K562 (cell line): ENCODE results near the gene HNMT. TPM values are rescaled to one million over a fixed set of nuclear protein-coding genes. Genes with fewer than 3 reads are reported as not detected.

Experiments used
- ATAC-seq: fragments of 200-7000 bp; cut with Tn5 transposase; 3 replicates; pipeline ENCODE4 v1.9.1; 2020; ENCODE audit warnings: moderate library complexity
- BruUV-seq: library from RNA; stranded (reverse); fragments of 400-500 nt; replicated peaks from 2 replicates; lab custom pipeline; 2021; lab: Mats Ljungman, UMichigan
- CTCF ChIA-PET: fragments of 300-600 bp; formaldehyde crosslinking; extraction: SDS; loops from one replicate; lab custom pipeline; 2021; ENCODE audit warnings: low intra/inter-chr PET ratio; lab: Yijun Ruan, JAX
- POLR2A ChIA-PET: fragments of 300-600, 350-650 bp; sonication (Branson Sonifier 250); formaldehyde crosslinking; extraction: SDS; loops from one replicate; lab custom pipeline; 2021; ENCODE audit warnings: antibody characterized with exemption, inconsistent platforms; lab: Yijun Ruan, JAX
- DNase-seq, 4 experiments: peaks; one replicate each; pipeline versions ENCODE4 v3.0.0 to v3.0.0-alpha.2; 2011 to 2018; ENCODE audit warnings: low spot score in 3 of 4, mixed read lengths in 3 of 4; ENCODE audit errors: extremely low read depth in 1 of 4
- FAIRE-seq: peaks from 2 replicates; lab custom pipeline; 2011; peaks lifted over from hg19 to GRCh38; lab: Jason Lieb, UNC
- H2AFZ ChIP-seq: 2 replicates; pipeline ENCODE4 v1.6.0; 2011; ENCODE audit warnings: low read depth, low read length, control low read depth, inconsistent platforms
- H3K27ac ChIP-seq: fragments of 200-600 bp; 3 replicates; pipeline ENCODE4 v1.8.0; 2011; ENCODE audit warnings: low read depth, mild to moderate bottlenecking, control low read depth, inconsistent platforms, low read length, moderate library complexity, mixed read lengths; ENCODE audit errors: extremely low read depth
- H3K27me3 ChIP-seq, 2 experiments: fragments of 300-600 bp in 1 of 2; 2 replicates in 1 of 2; 3 replicates in 1 of 2; pipeline versions ENCODE4 v1.6.0 to v1.8.0; 2011; ENCODE audit warnings: inconsistent platforms in 2 of 2, low read length in 2 of 2, mild to moderate bottlenecking in 1 of 2, mixed read lengths in 1 of 2, moderate library complexity in 1 of 2; ENCODE audit not compliant: control insufficient read depth in 2 of 2, insufficient read depth in 2 of 2
- H3K36me3 ChIP-seq: fragments of 300-600 bp; 3 replicates; pipeline ENCODE4 v1.8.0; 2011; ENCODE audit warnings: mild to moderate bottlenecking, low read length, inconsistent platforms; ENCODE audit not compliant: control insufficient read depth, insufficient read depth
- H3K4me1 ChIP-seq, 2 experiments: fragments of 200-600 bp in 1 of 2; replicated peaks in 1 of 2; 2 replicates in 1 of 2; 3 replicates in 1 of 2; pipeline versions ENCODE4 v1.5.1 to v1.8.0; 2011; ENCODE audit warnings: inconsistent platforms in 2 of 2, low read length in 2 of 2, mild to moderate bottlenecking in 1 of 2, mixed read lengths in 1 of 2, moderate library complexity in 1 of 2; ENCODE audit not compliant: control insufficient read depth in 2 of 2, insufficient read depth in 2 of 2
- H3K4me2 ChIP-seq: 2 replicates; pipeline ENCODE4 v1.6.1; 2011; ENCODE audit warnings: low read length, control low read depth, inconsistent platforms, mixed read lengths; ENCODE audit not compliant: insufficient read depth
- H3K4me3 ChIP-seq: fragments of 200-600 bp; sonication (generic), shearing (Covaris generic); 2 replicates; pipeline ENCODE4 v1.5.1; 2016; ENCODE audit warnings: control low read depth, inconsistent platforms
- H3K79me2 ChIP-seq: fragments of 200-600 bp; 3 replicates; pipeline ENCODE4 v1.8.0; 2011; ENCODE audit warnings: low read length, inconsistent platforms; ENCODE audit not compliant: control insufficient read depth, insufficient read depth
- H3K9ac ChIP-seq, 2 experiments: 2 replicates each; pipeline versions ENCODE4 v1.6.0 to v1.6.1; 2011; ENCODE audit warnings: low read depth in 2 of 2, low read length in 2 of 2, control low read depth in 1 of 2, inconsistent platforms in 1 of 2, mild to moderate bottlenecking in 1 of 2, mixed read lengths in 1 of 2; ENCODE audit not compliant: insufficient read depth in 1 of 2
- H3K9me1 ChIP-seq: one replicate; pipeline ENCODE4 v1.6.0; 2011; ENCODE audit warnings: inconsistent platforms, mild to moderate bottlenecking, low read length, moderate library complexity; ENCODE audit not compliant: control insufficient read depth, insufficient read depth
- H3K9me3 ChIP-seq: replicated peaks from 2 replicates; pipeline ENCODE4 v1.5.1; 2011; ENCODE audit warnings: low read depth, low read length, inconsistent platforms; ENCODE audit not compliant: control insufficient read depth, insufficient read depth
- H4K20me1 ChIP-seq: replicated peaks from 2 replicates; pipeline ENCODE4 v1.6.1; 2011; ENCODE audit warnings: low read length, inconsistent platforms, mixed read lengths; ENCODE audit not compliant: control insufficient read depth, insufficient read depth
- ELK3 ChIP-seq: fragments of 450-650 bp; formaldehyde crosslinking; IDR thresholded peaks from 2 replicates; pipeline ENCODE4 v1.4.0; 2020; ENCODE audit warnings: mild to moderate bottlenecking
- FOXO4 ChIP-seq: fragments of 450-650 bp; formaldehyde crosslinking; IDR thresholded peaks from 2 replicates; pipeline ENCODE4 v1.4.0; 2020; ENCODE audit warnings: mild to moderate bottlenecking, moderate library complexity
- KLF6 ChIP-seq: fragments of 250-450 bp; sonication (Bioruptor Pico); IDR thresholded peaks from 2 replicates; pipeline ENCODE4 v1.4.0; 2020; ENCODE audit warnings: mild to moderate bottlenecking, moderate library complexity, borderline replicate concordance
- PTTG1 ChIP-seq: fragments of 450-650 bp; IDR thresholded peaks from 2 replicates; pipeline ENCODE4 v1.6.1; 2016; ENCODE audit warnings: low read depth, mild to moderate bottlenecking, missing genetic modification characterization, missing compliant biosample characterization
- SPI1 ChIP-seq: IDR thresholded peaks from 2 replicates; pipeline ENCODE4 v1.6.1; 2011; ENCODE audit warnings: low read depth, low read length, control low read depth, borderline replicate concordance
- ZNF174 ChIP-seq: fragments of 250-450 bp; sonication (Bioruptor Pico); IDR thresholded peaks from 2 replicates; pipeline ENCODE4 v1.4.0; 2020; ENCODE audit warnings: mild to moderate bottlenecking
- WGBS: fragments of 100-300 bp; shearing (Covaris generic); methylation state at CpG from one replicate; pipeline ENCODE4 v1.1.6; 2016; ENCODE audit warnings: low coverage, mixed read lengths; ENCODE audit not compliant: insufficient coverage; ENCODE audit errors: missing lambda C conversion rate; 5-methylcytosine and 5-hydroxymethylcytosine counted together
- in situ Hi-C: fragments of 300-500 bp; cut with MboI; formaldehyde crosslinking; loops from 4 replicates; pipeline ENCODE4 v1.15.0; 2018; ENCODE audit warnings: inconsistent platforms, mixed read lengths
- intact Hi-C: fragments of 100-400 bp; cut with micrococcal nuclease; formaldehyde crosslinking; loops from 2 replicates; pipeline ENCODE4 v1.14.2; 2022
- polyA plus RNA-seq, 8 experiments: library from polyadenylated mRNA; depleted of rRNA in 4 of 8; stranded (reverse) in 5 of 8; unstranded in 3 of 8; fragments of >200 nt; fragmentation: Nextera tagmentation in 2 of 8; fragmentation: Illumina TruSeq in 1 of 8; extraction: Ambion mirVana in 2 of 8; extraction: Trizol in 1 of 8; gene quantifications; 2 replicates each; pipeline versions ENCODE4 v1.2.1 to v1.2.3, GENCODE V29; 2011 to 2014; ENCODE audit warnings: inconsistent platforms in 1 of 8, missing spikeins in 1 of 8
- total RNA-seq, 7 experiments: library from RNA; depleted of rRNA in 6 of 7; stranded (reverse); fragments of >200 nt in 6 of 7; fragmentation: Illumina TruSeq in 2 of 7; extraction: Trizol in 2 of 7; gene quantifications; 2 replicates each; pipeline versions ENCODE4 v1.2.1 to v1.2.3, GENCODE V29; 2011 to 2021; ENCODE audit warnings: low replicate concordance in 1 of 7

Gene HNMT
- total and polyA plus RNA-seq, 9 of the 15 experiments (the other 6 are each of a cell fraction or from before 2014, with no cell fraction given): 3.1 to 10.9 (median 5.3) TPM

- in situ Hi-C loops: no loop called here
- H4K20me1 ChIP-seq: no peaks in the 10 kb centered on the region
- ATAC-seq: no peak
- no peak overlapping the region for H3K4me2 ChIP-seq
- H3K4me1 ChIP-seq: peaks cover 0 to 14% of the 10 kb centered on the region in 2 experiments; a peak in 3 of 5 replicates
- no peaks in the 10 kb centered on the region for H3K36me3 ChIP-seq
- no peaks in the 10 kb centered on the region for H3K79me2 ChIP-seq
- H3K4me3 ChIP-seq: no peak overlapping the region
- DNase-seq: no peak
- FAIRE-seq: no peak
- no peaks in the 10 kb centered on the region for H3K27me3 ChIP-seq
- intact Hi-C loops: loop anchor here (10.0 kb wide), 1 partner anchor 433 kb away; no protein-coding TSS in a partner anchor
- no peak overlapping the region for H3K9ac ChIP-seq
- ChIA-PET CTCF (no interaction called here), POLR2A (no interaction called here)
- WGBS: 20% methylated on average over 3 of the region's 3 CpGs
- H3K27ac ChIP-seq: no peak overlapping the region
- TF ChIP-seq FOXO4 (CRISPR knock-in tag): no peak
- TF ChIP-seq ZNF174 (CRISPR knock-in tag): no peak
- no peak for TF ChIP-seq ELK3 (CRISPR knock-in tag)
- TF ChIP-seq PTTG1 (tag): no peak
- no peak for TF ChIP-seq SPI1
- no peak for TF ChIP-seq KLF6
- BruUV-seq: no TSS peak
- no peaks in the 10 kb centered on the region for H3K9me3 ChIP-seq
- no peaks in the 10 kb centered on the region for H3K9me1 ChIP-seq
- H2AFZ ChIP-seq: no peak overlapping the region
These were observed 22.0 kb upstream of the HNMT start for GRCh38 chr2:137942037-137942832.
